Measurements from ENCODE around the gene THAP5. TPM values are rescaled to one million over a fixed set of nuclear protein-coding genes. Genes with fewer than 3 reads are reported as not detected.

THAP5 gene, protein sequence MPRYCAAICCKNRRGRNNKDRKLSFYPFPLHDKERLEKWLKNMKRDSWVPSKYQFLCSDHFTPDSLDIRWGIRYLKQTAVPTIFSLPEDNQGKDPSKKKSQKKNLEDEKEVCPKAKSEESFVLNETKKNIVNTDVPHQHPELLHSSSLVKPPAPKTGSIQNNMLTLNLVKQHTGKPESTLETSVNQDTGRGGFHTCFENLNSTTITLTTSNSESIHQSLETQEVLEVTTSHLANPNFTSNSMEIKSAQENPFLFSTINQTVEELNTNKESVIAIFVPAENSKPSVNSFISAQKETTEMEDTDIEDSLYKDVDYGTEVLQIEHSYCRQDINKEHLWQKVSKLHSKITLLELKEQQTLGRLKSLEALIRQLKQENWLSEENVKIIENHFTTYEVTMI
- 4.2 and 5.3 TPM in 2 replicates for polyA plus RNA-seq (2012; rRNA removed)
- polyA plus RNA-seq (2012; cell fraction: cytosol; rRNA removed) = 7.7 and 8.1 TPM in 2 replicates
- polyA plus RNA-seq (2012; cell fraction: nucleus; rRNA removed) = 3.1 and 4.9 TPM in 2 replicates

DNA sequence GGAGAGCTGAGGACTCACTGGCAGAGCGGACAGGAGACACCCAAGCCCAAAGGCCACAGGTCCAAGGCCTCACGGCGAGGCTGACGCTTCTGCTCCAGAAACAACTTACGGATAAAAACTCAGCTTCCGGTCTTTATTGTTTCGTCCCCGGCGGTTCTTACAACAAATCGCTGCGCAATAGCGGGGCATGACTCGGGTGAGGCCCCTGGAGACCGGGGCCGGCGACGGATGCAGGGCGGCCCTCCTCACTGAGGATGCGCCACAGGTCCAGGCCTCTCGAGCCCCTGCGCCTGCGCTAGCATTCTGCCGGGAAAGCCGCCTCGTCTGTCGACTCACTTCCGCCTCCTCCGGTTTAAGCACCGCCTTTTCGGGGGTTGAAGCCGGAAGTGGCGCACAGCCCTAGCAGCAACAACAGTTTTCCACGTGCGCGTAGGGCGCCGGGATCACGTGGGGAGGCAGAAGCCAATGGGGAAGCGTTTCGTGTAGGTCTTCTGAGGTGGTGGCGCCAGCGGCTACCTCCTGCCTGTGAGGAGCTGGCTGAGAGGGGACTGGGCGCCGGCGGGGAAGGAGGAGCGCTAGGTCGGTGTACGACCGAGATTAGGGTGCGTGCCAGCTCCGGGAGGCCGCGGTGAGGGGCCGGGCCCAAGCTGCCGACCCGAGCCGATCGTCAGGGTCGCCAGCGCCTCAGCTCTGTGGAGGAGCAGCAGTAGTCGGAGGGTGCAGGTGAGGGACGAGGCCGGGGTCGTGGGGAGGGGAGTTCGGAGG, at the start of gene THAP5, which contains the start of gene DNAJB9:
TSS of gene THAP5 (minus strand) at position 326 of the 765 bp plus-strand sequence. CDS start at position 189, 137 bp downstream.
TSS of gene DNAJB9 (plus strand) at position 494 of the 765 bp plus-strand sequence. CDS start 1,853 bp downstream, outside the sequence.
- Histone ChIP-seq H3F3A (replicated peaks; ENCODE audit: insufficient read depth) (peaks cover 15% of the 10 kb centered on the region), H3K4me3 (ENCODE audit: low read depth in 2 of 2, low read length in 1 of 2) (peak within 1 kb of the TSS; percentile 79 to 80), H3K9ac (peak within 1 kb of the TSS; percentile 92), H3K36me3 (replicated peaks in 1 of 2; ENCODE audit: control insufficient read depth in 1 of 2, insufficient read depth in 2 of 2, low read length in 1 of 2) (peaks cover 41 to 50% of the 10 kb centered on the region in 2 experiments), H2AFZ (ENCODE audit: low read depth) (peak within 1 kb of the TSS; percentile 87), H3K27ac (ENCODE audit: low read depth in 2 of 2, low read length in 1 of 2) (peak within 1 kb of the TSS; percentile 94 to 99), H3K9me3 (no peaks in the 10 kb centered on the region), H4K20me1 (ENCODE audit: insufficient read depth) (no peaks in the 10 kb centered on the region; the same call in 1 of the 2 replicates), H3K4me2 (peak within 1 kb of the TSS; percentile 83), H3K79me2 (ENCODE audit: insufficient read depth) (peaks cover 68% of the 10 kb centered on the region), H3K27me3 (ENCODE audit: insufficient read depth) (no peaks in the 10 kb centered on the region), H3K4me1 (ENCODE audit: control insufficient read depth in 1 of 2, insufficient read depth in 2 of 2, low read depth in 1 of 2, low read length in 1 of 2) (peaks cover 18 to 38% of the 10 kb centered on the region in 2 experiments; a peak in 3 of 4 replicates), H3K9me2 (no peaks in the 10 kb centered on the region)
- DNase-seq = peak; percentile 98
- ChIA-PET CTCF (interaction anchor here (0.7 to 1.1 kb wide), 5 partner anchors 9 to 1435 kb away, joined by 3 to 4 read pairs (median 3); no protein-coding TSS in a partner anchor), POLR2A (interaction anchor here (1.0 to 2.6 kb wide), 5 partner anchors 10 to 116 kb away, joined by 3 to 34 read pairs (median 4); partner anchors contain the start of gene PNPLA8)
- WGBS (ENCODE audit: low lambda C conversion rate) = under 1% methylated on average over 46 of the region's 65 CpGs
- TF ChIP-seq JUND (IDR thresholded peaks at IDR 0.05) (no peak), NFIC (IDR thresholded peaks at IDR 0.05; ENCODE audit: borderline replicate concordance) (no peak), SIN3A (IDR thresholded peaks at IDR 0.05; ENCODE audit: borderline replicate concordance, low read depth, low read length) (peak; percentile 90), FOSL2 (IDR thresholded peaks at IDR 0.05; ENCODE audit: borderline replicate concordance, low read depth) (no peak), YY1 (IDR thresholded peaks at IDR 0.05; ENCODE audit: low read depth) (no peak; the same call in none of the 2 replicates), EP300 (IDR thresholded peaks at IDR 0.05; ENCODE audit: borderline replicate concordance in 1 of 2, low read depth in 1 of 2, low read length in 1 of 2) (peak in 1 of 2 experiments; percentile 15; a peak in 1 of 4 replicates), TAF1 (IDR thresholded peaks at IDR 0.05; ENCODE audit: borderline replicate concordance, low read depth, low read length) (peak; percentile 68), RXRA (IDR thresholded peaks at IDR 0.05; ENCODE audit: borderline replicate concordance, low read depth) (no peak), NRF1 (IDR thresholded peaks at IDR 0.05; ENCODE audit: low read depth, low read length) (peak; percentile 100), GATA2 (CRISPR knock-in tag; IDR thresholded peaks at IDR 0.05) (peak; percentile 33; the same call in 1 of the 2 replicates), FOXJ3 (CRISPR knock-in tag; IDR thresholded peaks at IDR 0.05) (peak; percentile 60), SMC3 (IDR thresholded peaks at IDR 0.05; ENCODE audit: low read depth, low read length) (no peak), RCOR1 (IDR thresholded peaks at IDR 0.05; ENCODE audit: low read length) (no peak), TCF12 (IDR thresholded peaks at IDR 0.05) (no peak), TEAD4 (IDR thresholded peaks at IDR 0.05; ENCODE audit: borderline replicate concordance, insufficient read depth) (no peak), EZH2phosphoT487 (IDR thresholded peaks at IDR 0.05; ENCODE audit: borderline replicate concordance, low read depth) (no peak), MXI1 (IDR thresholded peaks at IDR 0.05; ENCODE audit: low read depth, low read length) (peak; percentile 98)
- TF ChIP-seq, protein P1, sequence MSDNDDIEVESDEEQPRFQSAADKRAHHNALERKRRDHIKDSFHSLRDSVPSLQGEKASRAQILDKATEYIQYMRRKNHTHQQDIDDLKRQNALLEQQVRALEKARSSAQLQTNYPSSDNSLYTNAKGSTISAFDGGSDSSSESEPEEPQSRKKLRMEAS (IDR thresholded peaks at IDR 0.05; ENCODE audit: low read depth) = peak; percentile 100
- TF ChIP-seq, protein P2, sequence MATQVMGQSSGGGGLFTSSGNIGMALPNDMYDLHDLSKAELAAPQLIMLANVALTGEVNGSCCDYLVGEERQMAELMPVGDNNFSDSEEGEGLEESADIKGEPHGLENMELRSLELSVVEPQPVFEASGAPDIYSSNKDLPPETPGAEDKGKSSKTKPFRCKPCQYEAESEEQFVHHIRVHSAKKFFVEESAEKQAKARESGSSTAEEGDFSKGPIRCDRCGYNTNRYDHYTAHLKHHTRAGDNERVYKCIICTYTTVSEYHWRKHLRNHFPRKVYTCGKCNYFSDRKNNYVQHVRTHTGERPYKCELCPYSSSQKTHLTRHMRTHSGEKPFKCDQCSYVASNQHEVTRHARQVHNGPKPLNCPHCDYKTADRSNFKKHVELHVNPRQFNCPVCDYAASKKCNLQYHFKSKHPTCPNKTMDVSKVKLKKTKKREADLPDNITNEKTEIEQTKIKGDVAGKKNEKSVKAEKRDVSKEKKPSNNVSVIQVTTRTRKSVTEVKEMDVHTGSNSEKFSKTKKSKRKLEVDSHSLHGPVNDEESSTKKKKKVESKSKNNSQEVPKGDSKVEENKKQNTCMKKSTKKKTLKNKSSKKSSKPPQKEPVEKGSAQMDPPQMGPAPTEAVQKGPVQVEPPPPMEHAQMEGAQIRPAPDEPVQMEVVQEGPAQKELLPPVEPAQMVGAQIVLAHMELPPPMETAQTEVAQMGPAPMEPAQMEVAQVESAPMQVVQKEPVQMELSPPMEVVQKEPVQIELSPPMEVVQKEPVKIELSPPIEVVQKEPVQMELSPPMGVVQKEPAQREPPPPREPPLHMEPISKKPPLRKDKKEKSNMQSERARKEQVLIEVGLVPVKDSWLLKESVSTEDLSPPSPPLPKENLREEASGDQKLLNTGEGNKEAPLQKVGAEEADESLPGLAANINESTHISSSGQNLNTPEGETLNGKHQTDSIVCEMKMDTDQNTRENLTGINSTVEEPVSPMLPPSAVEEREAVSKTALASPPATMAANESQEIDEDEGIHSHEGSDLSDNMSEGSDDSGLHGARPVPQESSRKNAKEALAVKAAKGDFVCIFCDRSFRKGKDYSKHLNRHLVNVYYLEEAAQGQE (IDR thresholded peaks at IDR 0.05; ENCODE audit: low read depth, low read length) = peak; percentile 4; the same call in 1 of the 2 replicates
- TF ChIP-seq, protein P3, sequence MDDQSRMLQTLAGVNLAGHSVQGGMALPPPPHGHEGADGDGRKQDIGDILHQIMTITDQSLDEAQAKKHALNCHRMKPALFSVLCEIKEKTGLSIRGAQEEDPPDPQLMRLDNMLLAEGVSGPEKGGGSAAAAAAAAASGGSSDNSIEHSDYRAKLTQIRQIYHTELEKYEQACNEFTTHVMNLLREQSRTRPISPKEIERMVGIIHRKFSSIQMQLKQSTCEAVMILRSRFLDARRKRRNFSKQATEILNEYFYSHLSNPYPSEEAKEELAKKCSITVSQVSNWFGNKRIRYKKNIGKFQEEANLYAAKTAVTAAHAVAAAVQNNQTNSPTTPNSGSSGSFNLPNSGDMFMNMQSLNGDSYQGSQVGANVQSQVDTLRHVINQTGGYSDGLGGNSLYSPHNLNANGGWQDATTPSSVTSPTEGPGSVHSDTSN (IDR thresholded peaks at IDR 0.05) = no peak
- TF ChIP-seq, protein P4, sequence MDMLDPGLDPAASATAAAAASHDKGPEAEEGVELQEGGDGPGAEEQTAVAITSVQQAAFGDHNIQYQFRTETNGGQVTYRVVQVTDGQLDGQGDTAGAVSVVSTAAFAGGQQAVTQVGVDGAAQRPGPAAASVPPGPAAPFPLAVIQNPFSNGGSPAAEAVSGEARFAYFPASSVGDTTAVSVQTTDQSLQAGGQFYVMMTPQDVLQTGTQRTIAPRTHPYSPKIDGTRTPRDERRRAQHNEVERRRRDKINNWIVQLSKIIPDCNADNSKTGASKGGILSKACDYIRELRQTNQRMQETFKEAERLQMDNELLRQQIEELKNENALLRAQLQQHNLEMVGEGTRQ (IDR thresholded peaks at IDR 0.05; ENCODE audit: borderline replicate concordance, low read depth, low read length) = peak; percentile 97
- TF ChIP-seq, protein P5, sequence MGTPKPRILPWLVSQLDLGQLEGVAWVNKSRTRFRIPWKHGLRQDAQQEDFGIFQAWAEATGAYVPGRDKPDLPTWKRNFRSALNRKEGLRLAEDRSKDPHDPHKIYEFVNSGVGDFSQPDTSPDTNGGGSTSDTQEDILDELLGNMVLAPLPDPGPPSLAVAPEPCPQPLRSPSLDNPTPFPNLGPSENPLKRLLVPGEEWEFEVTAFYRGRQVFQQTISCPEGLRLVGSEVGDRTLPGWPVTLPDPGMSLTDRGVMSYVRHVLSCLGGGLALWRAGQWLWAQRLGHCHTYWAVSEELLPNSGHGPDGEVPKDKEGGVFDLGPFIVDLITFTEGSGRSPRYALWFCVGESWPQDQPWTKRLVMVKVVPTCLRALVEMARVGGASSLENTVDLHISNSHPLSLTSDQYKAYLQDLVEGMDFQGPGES (IDR thresholded peaks at IDR 0.05; ENCODE audit: low read depth, low read length) = peak; percentile 58
